ENCODE data around the gene SPAG6.
"Not testable (repeated sequence)": the region's sequence is repeated elsewhere in the genome, so short reads cannot be mapped to it uniquely, and the experiment has no call there.

SPAG6 gene

GRCh38 chr10:22309180-22310000 lies 35.9 kb upstream of the SPAG6 start:
- H3K4me3 ChIP-seq (ENCODE audit: low read depth, low read length) = no peak overlapping the region
- DNase-seq (ENCODE audit: low read depth) = no peak
- no peak for TF ChIP-seq POLR2A (IDR thresholded peaks at IDR 0.05; ENCODE audit: extremely low read depth, insufficient read length)
- no peak for TF ChIP-seq CTCF (IDR thresholded peaks at IDR 0.05; ENCODE audit: low read depth, low read length)
- TF ChIP-seq, protein P1, sequence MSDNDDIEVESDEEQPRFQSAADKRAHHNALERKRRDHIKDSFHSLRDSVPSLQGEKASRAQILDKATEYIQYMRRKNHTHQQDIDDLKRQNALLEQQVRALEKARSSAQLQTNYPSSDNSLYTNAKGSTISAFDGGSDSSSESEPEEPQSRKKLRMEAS (IDR thresholded peaks at IDR 0.05; ENCODE audit: low read depth, low read length) = no peak
- TF ChIP-seq MYC (IDR thresholded peaks at IDR 0.05; ENCODE audit: low read depth, low read length) = no peak

GRCh38 chr10:22310012-22310411 lies 35.3 kb upstream of the SPAG6 start:
- not testable (repeated sequence) for H3K4me3 ChIP-seq (ENCODE audit: low read depth, low read length); DNase-seq (ENCODE audit: low read depth)

DNA sequence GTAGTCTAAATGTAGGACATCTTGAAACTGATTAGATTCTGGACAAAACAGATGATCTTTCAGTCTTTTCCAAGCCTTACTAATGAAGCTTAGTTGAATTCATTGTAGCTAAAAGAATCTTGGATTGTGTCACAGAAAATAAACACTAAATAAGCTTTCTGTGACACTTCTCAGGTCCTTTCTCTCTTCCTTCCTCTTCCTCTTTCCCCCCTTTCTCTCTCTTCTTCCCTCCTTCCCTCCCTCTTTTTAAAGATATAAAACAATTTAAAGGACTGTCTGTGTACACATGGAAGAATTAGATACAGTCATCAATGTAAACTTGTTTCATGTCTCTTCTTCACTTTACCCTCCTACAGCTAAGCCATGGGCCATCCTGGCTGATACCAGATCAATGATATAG lies 34.4 kb upstream of the SPAG6 start:
- no peak for DNase-seq (ENCODE audit: low read depth)
- TF ChIP-seq, protein P1 (IDR thresholded peaks at IDR 0.05; ENCODE audit: low read depth, low read length) = no peak
- TF ChIP-seq CTCF (IDR thresholded peaks at IDR 0.05; ENCODE audit: low read depth, low read length) = no peak
- TF ChIP-seq POLR2A (IDR thresholded peaks at IDR 0.05; ENCODE audit: extremely low read depth, insufficient read length) = no peak
- no peak for TF ChIP-seq MYC (IDR thresholded peaks at IDR 0.05; ENCODE audit: low read depth, low read length)
- no peak overlapping the region for H3K4me3 ChIP-seq (ENCODE audit: low read depth, low read length)

DNA sequence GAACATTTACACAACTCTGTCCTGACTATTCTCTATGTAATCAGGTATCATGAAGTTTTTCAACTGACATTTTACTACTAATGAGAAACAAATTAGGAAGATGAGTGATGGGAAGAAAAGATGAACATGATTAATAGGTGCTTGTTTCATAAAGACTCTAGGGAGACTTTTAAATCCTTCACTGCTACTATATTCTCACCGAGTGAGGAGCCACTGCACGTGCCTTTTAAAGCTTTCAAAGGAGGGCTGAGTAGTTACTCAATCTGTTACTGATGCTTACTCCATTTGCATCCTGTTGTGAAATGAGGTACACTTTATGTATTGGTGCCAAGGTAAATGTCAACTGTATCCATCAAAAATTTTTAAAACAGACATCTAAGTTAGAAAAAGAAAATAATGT lies 30.4 kb upstream of the SPAG6 start:
- TF ChIP-seq, protein P1 (IDR thresholded peaks at IDR 0.05; ENCODE audit: low read depth, low read length) = peak; percentile 70
- TF ChIP-seq POLR2A (IDR thresholded peaks at IDR 0.05; ENCODE audit: extremely low read depth, insufficient read length) (no peak), CTCF (IDR thresholded peaks at IDR 0.05; ENCODE audit: low read depth, low read length) (no peak), MYC (IDR thresholded peaks at IDR 0.05; ENCODE audit: low read depth, low read length) (no peak)
- DNase-seq (ENCODE audit: low read depth) = peak; percentile 37
- H3K4me3 ChIP-seq (ENCODE audit: low read depth, low read length) = no peak overlapping the region

- no peak for TF ChIP-seq MYC (IDR thresholded peaks at IDR 0.05; ENCODE audit: low read depth, low read length)
- TF ChIP-seq CTCF (IDR thresholded peaks at IDR 0.05; ENCODE audit: low read depth, low read length) = no peak
- TF ChIP-seq, protein P1 (IDR thresholded peaks at IDR 0.05; ENCODE audit: low read depth, low read length) = no peak
- TF ChIP-seq POLR2A (IDR thresholded peaks at IDR 0.05; ENCODE audit: extremely low read depth, insufficient read length) = no peak
- DNase-seq (ENCODE audit: low read depth) = no peak
- H3K4me3 ChIP-seq (ENCODE audit: low read depth, low read length) = peak overlapping the region; percentile 68
Measured at GRCh38 chr10:22315455-22316285, 29.6 kb upstream of the SPAG6 start.
